HTERT RPE-1 (cell line): Measurements from ENCODE around the gene GYS2.

Source experiments
- in situ Hi-C: fragments of 300-500 bp; cut with MboI; formaldehyde crosslinking; loops from 4 replicates; pipeline ENCODE4 v1.14.3; 2020; ENCODE audit warnings: low sequenced_read_pairs

Gene GYS2

GRCh38 chr12:21509768-21510167 lies 94.9 kb downstream of the GYS2 start:
- in situ Hi-C loops = no loop called here

GRCh38 chr12:21507849-21508248 lies 96.8 kb downstream of the GYS2 start:
- in situ Hi-C loops = no loop called here

GRCh38 chr12:21505888-21506287 lies 98.8 kb downstream of the GYS2 start:
- in situ Hi-C loops = no loop called here

- in situ Hi-C loops = no loop called here
Measured at GRCh38 chr12:21502872-21503271, 101.8 kb downstream of the GYS2 start.

GRCh38 chr12:21502164-21502496 lies 102.5 kb downstream of the GYS2 start:
- in situ Hi-C loops = no loop called here

- in situ Hi-C loops = no loop called here
Measured at GRCh38 chr12:21501258-21502163, 103.1 kb downstream of the GYS2 start, which contains the start of the genes GOLT1B and RECQL. Gene GOLT1B, plus strand, starts transcription at chr12:21501789. Its CDS starts 135 bp downstream, at chr12:21501924. Gene RECQL, minus strand, starts transcription at chr12:21501635. Its CDS starts 2,065 bp downstream, at chr12:21499570.

- in situ Hi-C loops = no loop called here
Measured at GRCh38 chr12:21500786-21501257, 103.8 kb downstream of the GYS2 start.

- in situ Hi-C loops = no loop called here
Measured at GRCh38 chr12:21499765-21500164, 104.9 kb downstream of the GYS2 start.
